ENCODE data around the gene ZNF726.

DNA sequence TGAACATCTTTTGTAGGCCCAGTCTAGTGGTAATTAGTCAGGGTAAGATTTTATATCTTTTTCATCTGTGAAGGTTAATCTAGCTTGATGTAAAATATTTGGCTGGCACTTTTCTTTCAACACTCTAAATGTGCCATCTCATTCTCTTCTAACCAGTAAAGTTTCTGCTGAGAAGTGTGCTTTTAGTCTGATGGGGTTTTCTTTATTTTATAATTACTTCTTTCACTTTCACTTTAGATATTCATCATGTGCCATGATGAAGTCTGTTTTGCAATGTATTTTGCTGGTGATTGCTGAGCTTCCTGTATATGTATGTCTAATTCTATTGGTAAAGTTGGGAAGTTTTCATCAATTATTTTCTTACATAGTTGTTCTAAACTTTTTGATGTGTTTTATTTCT is 31.9 kb downstream of the ZNF726 start:
- TF ChIP-seq, protein P1, sequence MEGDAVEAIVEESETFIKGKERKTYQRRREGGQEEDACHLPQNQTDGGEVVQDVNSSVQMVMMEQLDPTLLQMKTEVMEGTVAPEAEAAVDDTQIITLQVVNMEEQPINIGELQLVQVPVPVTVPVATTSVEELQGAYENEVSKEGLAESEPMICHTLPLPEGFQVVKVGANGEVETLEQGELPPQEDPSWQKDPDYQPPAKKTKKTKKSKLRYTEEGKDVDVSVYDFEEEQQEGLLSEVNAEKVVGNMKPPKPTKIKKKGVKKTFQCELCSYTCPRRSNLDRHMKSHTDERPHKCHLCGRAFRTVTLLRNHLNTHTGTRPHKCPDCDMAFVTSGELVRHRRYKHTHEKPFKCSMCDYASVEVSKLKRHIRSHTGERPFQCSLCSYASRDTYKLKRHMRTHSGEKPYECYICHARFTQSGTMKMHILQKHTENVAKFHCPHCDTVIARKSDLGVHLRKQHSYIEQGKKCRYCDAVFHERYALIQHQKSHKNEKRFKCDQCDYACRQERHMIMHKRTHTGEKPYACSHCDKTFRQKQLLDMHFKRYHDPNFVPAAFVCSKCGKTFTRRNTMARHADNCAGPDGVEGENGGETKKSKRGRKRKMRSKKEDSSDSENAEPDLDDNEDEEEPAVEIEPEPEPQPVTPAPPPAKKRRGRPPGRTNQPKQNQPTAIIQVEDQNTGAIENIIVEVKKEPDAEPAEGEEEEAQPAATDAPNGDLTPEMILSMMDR (conservative IDR thresholded peaks at IDR 0.05; ENCODE audit: low read depth in 2 of 2): no peak
- no peak for TF ChIP-seq EZH2 (IDR thresholded peaks at IDR 0.05; ENCODE audit: low read depth, unreplicated experiment)
- TF ChIP-seq, protein P2, sequence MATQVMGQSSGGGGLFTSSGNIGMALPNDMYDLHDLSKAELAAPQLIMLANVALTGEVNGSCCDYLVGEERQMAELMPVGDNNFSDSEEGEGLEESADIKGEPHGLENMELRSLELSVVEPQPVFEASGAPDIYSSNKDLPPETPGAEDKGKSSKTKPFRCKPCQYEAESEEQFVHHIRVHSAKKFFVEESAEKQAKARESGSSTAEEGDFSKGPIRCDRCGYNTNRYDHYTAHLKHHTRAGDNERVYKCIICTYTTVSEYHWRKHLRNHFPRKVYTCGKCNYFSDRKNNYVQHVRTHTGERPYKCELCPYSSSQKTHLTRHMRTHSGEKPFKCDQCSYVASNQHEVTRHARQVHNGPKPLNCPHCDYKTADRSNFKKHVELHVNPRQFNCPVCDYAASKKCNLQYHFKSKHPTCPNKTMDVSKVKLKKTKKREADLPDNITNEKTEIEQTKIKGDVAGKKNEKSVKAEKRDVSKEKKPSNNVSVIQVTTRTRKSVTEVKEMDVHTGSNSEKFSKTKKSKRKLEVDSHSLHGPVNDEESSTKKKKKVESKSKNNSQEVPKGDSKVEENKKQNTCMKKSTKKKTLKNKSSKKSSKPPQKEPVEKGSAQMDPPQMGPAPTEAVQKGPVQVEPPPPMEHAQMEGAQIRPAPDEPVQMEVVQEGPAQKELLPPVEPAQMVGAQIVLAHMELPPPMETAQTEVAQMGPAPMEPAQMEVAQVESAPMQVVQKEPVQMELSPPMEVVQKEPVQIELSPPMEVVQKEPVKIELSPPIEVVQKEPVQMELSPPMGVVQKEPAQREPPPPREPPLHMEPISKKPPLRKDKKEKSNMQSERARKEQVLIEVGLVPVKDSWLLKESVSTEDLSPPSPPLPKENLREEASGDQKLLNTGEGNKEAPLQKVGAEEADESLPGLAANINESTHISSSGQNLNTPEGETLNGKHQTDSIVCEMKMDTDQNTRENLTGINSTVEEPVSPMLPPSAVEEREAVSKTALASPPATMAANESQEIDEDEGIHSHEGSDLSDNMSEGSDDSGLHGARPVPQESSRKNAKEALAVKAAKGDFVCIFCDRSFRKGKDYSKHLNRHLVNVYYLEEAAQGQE (IDR thresholded peaks at IDR 0.05; ENCODE audit: unreplicated experiment): no peak
- TF ChIP-seq ZNF331 (CRISPR knock-in tag; IDR thresholded peaks at IDR 0.05; ENCODE audit: low read depth): no peak

Data from GM23338 (cell line).